HG03045 (cell line): ENCODE results near the gene C1orf159.
"Not testable (repeated sequence)": the region's sequence is repeated elsewhere in the genome, so short reads cannot be mapped to it uniquely, and the experiment has no call there.

Experiments
- ATAC-seq: cut with Tn5 transposase; IDR thresholded peaks from one replicate; pipeline ENCODE4 v1.9.1; 2021; ENCODE audit warnings: mild to moderate bottlenecking, moderate library complexity; ENCODE audit not compliant: unreplicated experiment

The C1orf159 gene

DNA sequence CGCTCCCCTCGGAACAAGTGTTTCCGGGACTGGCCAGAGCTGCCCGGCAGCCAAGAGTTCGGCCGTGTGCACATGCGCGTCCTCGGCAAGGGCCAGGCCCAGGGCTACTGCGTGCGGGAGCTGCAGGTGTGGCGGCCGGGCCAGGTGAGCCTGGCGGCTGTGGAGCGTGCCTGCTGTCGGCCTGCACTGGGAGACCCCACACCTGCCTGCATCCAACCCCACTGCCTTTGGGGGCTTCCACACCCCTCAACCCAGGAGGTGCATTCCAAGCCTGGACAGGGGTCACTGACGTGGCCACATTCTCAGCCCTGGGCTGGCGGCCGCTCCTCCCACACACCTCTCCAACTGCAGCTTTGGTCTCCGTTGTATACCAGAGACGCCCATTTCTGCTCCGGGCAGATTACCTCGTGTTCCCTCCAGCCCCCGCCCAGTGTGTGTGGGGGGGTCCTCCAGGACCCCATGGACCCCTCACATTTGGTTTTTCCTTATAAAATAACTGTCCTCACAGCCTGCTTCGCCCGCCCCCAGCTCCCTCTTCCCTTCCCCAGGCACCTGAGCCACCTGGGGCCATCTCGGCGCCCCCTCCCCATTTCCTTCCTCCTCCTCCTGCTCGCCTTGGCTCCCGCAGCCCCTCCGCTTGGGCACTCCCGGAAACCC lies 47.9 kb downstream of the C1orf159 start:
- no peak for ATAC-seq

DNA sequence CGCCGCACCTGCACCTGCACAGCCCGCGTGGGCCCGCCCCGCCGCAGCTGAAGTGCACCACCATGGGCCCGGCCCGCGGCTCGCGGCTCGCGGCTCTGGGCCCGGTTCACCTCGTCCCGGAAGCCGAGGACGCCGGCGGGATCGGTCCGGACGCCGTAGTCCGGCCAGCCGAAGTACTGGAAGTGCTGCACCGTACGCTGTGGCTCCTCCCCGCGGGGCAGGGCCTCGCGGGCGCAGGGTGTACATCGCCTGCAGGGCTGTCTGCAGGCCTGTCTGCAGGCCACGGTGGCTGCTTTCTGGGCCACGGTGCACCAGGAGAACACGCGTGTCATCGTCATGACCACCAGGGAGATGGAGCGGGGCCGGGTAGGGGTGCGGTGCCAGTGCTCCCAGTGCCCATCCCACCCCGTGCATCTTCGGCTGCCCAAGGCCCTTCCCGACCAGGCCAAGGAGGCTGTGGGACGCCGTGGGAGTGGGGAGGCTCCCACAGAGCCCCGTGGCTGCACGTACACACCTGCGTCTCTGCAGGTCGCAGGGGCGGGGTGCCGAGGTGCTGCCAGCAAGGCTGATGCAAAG lies 48.5 kb downstream of the C1orf159 start:
- no peak for ATAC-seq

DNA sequence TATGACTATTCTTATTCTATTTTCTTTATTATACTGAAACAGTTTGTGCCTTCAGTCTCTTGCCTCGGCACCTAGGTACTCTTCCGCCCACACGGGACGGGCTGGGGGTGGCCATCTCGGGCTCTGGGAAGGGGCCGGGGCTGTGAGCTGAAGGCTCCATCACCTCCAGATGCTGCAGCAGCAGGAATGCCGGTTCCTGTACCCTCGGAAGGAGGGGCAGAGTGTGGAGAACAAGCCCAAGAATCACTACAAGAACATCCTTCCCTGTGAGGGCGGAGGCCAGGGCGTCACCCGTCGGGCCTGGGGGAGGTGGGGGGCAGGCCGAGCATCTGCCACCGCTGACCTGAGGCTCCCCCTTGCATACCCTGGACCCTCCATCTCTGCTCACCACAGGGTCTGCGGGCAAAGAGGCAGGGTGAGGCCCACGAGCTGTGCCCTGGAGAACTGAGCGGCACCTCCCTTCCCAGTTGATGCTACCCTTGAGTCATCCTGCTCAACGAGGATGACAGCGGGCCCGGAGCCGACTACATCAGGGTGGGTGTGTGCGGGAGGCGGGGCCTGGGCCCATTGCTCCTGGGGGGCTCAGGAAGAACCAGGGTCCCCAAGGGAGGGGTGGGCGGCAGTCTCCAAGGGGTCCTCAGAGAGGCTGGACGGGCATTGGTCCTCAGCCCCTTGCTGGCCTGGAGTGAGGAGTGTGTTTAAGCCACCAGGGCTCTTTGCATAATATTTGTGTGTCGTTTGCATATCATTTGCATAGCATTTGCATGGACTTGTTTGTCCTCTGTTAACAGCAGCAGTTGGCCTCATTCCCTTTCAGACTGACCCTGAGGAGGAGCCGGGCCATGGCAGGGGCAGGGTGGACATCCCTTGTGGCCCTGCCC lies 49.2 kb downstream of the C1orf159 start:
- no peak for ATAC-seq

DNA sequence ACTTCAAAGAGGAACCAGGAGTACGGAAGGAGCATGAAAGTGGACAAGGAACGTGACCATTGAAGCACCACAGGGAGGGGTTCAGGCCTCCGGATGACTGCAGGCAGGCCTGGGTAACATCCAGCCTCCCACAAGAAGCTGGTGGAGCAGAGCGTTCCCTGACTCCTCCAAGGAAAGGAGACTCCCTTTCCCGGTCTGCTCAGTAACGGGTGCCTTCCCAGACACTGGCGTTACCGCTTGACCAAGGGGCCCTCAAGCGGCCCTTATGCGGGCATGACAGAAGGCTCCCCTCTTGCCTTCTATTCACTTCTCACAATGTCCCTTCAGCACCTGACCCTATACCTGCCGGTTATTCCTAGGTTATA lies 50.0 kb downstream of the C1orf159 start:
- not testable (repeated sequence) for ATAC-seq

DNA sequence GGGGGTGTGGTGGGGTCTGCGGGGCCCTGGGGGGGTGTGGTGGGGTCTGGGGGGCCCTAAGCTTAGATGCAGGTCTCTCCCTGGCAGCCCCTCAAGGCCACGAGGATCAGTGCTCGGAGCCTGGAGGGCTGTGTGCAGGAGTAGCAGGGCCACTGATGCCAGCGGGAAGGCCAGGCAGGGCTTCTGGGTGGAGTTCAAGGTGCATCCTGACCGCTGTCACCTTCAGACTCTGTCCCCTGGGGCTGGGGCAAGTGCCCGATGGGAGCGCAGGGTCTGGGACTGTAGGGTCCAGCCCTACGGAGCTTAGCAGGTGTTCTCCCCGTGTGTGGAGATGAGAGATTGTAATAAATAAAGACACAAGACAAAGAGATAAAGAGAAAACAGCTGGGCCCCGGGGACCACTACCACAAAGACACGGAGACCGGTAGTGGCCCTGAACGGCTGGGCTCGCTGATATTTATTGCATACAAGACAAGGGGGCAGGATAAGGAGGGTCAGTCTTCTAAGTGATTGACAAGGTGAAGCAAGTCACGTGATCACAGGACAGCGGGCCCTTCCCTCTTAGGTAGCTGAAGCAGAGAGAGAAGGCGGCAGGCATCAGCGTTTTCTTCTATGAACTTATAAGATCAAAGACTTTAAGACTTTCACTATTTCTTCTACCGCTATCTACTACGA lies 50.5 kb downstream of the C1orf159 start:
- no peak for ATAC-seq

DNA sequence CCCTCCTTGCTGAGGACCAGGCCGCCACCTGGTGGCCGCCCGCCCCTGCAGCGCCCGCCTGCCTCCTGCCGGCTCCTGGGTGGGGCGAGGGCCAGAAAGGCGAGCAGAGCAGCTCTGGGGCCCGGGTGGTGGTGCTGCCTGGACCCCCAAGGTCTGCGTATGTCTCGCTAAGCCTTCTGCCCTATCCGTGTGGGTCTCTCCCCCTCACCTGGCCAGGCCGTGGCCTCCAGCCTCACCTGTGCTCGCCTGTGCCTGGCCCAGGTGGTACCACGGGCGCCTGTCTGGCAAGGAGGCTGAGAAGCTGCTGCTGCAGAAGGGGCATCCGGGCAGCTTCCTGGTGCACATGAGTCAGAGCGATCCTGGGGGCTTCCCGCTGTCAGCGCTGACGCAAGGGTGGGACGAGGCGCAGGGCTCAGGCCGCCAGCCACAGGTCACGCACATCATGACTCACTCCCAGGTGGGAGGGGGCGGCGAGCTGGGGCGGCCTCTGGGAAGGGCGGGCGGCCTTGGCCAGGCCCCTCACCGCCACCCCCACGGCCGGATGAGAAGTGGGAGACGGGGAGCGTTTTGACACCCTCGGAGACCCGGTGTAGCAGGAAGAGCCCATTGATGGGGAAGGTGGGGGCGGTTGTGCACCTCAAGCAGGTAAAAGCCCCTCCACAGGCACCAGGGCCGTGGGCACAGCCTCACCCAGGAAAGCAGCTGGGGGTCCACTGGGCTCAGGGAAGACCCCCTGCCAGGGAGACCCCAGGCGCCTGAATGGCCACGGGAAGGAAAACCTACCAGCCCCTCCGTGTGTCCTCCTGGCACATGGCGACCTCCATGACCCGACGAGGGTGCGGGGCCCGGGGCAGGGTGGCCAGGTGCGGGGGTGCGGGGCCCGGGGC lies 51.7 kb downstream of the C1orf159 start:
- ATAC-seq: peak; percentile 37

DNA sequence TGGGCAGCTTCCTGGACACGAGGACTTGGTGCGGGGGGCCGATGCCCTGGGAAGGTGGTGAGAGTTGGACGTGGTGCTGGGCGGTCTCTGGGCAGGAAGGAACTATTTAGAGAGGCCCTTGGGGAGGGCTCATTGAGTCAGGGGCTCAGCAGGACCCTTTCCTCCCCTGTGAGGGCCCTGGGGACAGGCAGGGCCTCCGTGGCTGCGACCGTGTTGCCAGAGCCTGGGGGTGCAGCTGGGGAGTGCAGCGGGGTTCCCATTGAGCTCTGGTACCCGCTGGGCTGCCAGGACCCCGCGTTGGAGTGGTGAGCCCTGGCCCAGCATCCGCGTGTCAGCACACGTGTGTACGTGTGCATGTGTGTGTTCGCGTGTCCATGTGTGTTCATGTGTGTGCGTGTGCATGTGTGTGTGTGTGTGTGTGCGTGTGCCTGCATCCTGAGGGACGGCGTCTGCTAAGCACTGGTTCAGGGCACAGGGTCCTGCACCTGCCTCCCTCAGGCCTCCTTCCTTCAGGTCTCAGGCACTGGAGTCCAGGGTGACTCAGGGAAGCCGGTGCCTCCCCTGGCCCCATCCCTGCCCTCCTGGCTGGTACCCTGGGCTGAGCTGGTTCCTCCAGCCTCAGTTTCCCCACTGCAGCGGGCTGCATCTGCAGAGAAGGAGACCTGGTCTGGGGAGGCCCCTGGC lies 52.5 kb downstream of the C1orf159 start:
- ATAC-seq: no peak

DNA sequence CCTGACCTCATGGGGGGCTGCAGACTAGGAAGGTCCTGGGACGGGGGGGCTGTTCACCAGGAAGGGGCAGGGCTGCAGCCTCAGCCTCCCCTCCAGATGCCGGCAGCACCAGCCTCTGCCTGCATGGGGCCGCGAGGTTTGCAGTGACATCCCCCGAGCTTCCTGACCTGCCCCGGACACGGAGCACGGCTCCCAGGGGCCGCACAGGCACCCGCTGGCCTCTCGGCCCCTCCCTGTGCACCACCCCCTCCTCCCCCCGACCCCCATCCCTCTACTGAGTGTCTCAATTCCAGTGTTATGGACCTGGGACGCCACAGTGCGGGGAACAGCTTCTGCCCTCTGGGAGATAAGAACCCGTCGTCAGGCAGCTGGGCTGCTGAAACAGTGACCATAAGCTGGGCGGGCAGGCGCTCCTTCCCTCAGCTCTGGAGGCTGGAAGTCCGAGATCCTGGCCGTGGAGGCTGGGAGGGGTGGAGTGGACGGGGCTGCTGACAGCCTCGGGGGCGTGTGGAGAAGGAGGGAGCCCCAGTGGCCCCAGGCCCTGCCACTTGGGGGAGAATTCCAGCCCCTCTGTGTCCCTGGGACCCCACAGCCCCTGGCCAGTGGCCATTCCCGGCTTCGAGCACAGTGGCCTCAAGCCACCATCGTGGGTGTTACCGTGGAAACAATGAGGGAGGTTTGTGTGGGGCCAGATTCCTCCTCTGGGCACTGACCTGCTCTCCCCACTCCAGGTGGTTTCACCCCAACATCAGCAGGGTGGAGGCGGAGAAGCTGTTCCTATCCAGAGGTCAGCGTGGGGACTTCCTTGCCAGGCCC lies 53.3 kb downstream of the C1orf159 start:
- ATAC-seq: no peak

DNA sequence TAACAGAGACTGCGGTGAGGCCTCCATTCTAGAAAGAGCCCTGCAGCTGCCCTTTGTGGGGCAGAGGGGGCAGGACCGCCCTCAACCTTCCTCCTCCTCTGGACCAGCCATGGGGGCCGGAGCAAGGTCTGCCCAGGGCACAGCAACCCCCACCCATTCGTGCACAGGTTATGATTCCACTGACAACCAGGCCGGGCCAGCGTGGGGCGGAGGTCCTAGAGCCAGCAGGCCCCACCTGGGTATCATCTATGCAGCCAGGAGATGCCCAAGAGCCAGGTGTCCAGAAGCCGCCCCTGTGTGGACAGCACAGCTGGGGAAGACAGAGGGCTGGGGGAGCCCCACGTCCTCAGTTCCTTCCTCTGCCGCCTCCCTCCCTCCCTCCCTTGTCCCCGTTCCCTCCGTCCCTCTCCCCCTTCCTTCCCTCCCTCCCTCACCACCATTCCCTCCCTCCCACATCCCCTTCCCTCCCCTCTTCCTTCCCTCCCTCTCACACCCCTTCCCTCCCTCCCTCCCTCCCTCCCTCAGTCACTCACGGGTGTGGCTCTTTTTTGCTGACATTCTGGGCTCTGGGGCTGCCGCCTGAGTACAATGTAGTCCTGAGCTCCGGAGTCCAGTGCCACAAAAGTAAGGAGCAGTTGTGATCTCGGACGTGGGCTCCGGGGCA lies 54.1 kb downstream of the C1orf159 start:
- no peak for ATAC-seq

DNA sequence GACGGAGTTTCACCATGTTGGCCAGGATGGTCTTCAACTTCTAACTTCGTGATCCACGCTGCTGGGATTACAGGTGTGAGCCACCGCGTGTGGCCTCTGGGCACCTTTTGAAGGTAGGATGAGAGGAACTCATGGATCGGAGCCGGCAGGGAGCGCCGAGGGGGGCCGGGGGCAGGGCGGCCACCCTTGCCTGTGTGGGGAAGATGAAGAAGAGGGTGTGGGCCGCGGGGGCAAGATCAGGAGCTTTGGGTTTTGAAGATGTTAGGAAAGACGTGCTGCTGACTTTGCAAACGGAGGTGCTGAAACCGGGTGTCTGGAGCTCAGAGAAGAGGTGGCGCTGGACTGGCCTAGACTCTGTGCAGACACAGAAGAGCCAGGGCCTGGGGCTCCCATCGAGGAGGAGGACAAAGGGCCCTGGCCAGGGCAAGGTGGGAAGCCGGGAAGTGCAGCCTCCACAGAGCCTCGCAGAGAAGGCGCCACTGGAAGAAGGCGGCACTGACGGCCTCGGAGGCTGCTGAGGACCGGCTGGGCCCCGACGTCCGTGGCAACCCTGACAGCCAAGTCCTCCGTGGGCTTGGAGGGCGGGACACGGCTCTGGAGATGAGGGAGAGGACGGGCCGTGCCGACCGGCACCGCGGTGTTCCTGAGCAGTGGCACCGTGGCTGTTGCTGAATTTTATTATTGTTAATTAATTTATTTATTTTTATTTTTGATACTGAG lies 55.4 kb downstream of the C1orf159 start:
- no peak for ATAC-seq

DNA sequence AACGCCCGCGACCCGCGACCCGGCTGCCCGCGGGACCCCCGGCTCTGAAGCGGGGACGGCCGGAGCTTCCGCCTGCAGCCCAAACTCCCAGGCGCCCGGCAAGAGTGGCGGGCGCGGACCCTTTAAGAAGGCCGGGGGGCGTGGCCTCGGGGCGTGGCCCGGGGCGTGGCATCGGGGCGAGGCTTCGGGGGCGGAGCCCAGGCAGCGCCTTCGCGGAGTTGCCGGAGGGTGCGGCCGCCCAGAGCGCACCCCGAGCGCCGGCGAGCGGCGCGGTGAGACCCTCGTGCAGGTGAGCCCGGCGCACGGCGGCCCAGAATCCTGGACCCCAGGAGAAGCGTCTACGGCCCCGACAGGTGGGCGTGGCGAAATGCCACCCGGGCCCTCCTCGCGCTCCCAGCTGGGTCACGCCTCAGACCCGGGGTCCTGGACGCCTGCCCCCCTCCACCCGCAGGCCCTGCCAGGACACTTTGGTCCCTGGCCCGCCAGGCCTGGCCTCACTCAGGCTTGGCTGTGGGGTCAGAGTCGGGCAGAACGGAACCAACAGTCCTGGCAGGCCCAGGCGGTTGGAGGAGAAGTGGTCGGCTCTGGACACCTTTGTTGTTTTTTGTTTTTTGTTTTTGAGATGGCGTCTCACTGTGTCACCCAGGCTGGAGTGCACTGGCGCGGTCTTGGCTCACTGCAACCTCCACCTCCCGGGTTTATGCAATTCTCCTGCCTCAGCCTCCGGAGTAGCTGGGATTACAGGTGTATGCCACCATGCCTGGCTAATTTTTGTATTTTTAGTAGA lies 56.2 kb downstream of the C1orf159 start:
- peak; percentile 64 for ATAC-seq

DNA sequence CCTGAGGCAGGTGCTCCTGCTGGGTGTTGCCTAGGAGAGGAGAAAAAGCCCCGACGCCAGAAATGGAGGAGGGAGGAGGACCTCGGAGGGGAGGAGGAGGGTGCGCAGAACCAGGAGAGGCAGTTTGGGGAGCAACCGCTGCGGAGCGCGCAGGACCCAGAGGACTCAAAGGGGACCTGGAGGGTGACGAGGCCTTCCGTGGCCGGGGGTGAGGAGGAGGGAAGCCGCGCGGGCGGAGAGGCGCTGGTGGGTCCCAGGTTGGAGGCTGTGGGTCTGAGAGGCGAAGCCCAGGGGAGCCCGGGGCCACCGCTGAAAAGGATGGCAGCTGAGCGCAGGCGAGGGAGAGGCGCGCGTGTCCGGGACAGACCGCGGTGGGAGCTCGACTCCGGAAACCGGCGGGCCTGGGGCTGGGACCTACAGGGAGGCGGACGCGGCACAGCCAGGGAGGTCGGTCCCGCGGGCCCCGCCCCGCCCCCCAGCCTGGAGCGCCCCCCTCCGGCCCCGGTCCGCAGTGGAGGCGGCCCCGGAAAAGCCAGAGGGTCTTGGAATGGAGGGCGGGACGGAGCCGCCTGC lies 56.9 kb downstream of the C1orf159 start:
- ATAC-seq: peak; percentile 31

DNA sequence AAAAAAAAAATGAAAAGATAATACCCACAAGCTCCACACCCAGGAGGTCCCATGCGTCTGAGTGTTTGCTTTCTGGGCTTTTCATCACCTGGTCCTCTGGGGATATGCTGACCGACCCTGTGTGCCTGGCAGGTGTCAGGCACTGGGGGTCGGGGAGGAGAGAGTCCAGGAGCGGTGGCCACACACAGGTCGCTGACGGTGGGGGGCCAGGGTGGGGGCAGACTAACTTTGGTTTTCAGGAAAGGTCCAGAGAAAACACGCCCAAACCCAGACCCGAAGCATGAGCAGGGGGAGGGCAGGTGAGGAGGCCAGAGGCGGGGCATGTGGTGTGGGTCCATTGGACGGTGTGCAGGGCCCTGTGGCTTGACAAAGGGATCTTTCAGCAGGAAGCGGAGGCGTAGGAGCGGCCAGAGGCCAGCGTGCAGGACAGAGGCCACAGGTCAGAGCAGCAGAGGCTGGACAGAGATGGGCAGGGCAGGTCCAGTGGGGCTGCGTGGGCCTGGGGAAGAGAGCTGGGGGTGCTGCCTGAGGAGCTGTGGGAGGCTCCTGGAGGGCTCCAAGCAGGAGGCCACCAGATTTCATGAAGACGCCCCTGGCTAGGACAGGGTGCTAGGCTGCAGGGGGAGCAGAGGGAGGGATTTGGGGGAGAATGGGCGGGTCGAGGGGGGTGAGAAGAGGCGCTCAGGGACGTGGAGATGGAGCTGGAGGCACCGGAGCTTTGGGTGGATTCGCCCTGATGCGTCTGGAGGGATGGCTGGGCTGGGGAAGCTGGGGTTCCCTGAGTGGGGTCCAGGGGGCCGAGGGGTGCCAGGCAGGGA lies 57.6 kb downstream of the C1orf159 start:
- no peak for ATAC-seq

DNA sequence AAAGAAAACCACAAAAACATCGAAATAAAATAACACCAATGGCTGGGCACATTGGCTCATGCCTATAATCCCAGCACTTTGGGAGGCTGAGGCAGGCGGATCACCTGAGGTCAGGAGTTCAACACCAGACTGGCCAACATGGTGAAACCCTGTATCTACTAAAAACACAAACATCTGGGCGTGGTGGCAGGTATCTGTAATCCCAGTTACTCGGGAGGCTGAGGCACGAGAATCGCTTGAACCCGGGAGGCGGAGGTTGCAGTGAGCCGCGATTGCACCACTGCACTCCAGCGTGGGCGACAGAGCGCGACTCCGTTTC lies 58.2 kb downstream of the C1orf159 start:
- ATAC-seq: not testable (repeated sequence)

DNA sequence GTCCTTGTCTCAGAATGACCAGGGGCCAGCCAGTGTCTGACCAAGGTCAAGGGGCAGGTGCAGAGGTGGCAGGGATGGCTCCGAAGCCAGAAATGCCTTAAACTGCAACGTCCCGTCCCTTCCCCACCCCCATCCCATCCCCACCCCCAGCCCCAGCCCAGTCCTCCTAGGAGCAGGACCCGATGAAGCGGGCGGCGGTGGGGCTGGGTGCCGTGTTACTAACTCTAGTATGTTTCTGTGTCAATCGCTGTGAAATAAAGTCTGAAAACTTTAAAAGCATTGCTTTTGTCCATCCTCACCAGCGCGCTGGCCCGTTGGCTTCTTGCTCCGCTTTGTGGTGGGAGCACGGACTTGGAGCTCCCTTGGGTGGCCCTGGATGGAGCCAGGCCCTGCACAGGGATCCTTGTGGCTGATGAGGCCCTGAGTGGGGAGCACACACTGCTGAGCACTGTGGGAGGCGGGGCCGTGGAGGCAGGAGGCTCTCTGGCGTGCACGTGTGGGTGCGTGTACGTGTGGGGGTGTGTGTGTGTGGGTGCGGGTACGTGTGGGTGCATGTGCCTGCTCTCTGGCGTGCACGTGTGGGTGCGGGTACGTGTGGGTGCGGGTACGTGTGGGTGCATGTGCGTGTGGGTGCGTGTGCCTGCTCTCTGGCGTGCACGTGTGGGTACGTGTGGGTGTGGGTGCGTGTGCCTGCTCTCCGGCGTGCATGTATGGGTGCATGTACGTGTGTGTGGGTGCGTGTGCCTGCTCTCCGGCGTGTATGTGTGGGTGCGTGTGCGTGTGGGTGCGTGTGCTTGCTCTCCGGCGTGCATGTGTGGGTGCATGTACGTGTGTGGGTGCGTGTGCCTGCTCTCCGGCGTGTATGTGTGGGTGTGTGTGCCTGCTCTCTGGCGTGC lies 59.8 kb downstream of the C1orf159 start:
- ATAC-seq: no peak
